Vein endothelial cell (primary cell): Measurements from ENCODE around the gene SH2B2. TPM values are rescaled to one million over a fixed set of nuclear protein-coding genes. Genes with fewer than 3 reads are reported as not detected.

Experiments used
- small RNA-seq: library from RNA; depleted of rRNA; stranded (forward); fragments of <200 nt; gene quantifications from one replicate; pipeline ENCODE3, GENCODE V24; 2012
- total RNA-seq: library from RNA; depleted of rRNA; stranded (reverse); fragments of >200 nt; gene quantifications from 2 replicates; pipeline ENCODE4 v1.2.3, GENCODE V29; 2012

Gene SH2B2
- 1.4 and 1.6 TPM in 2 replicates for total RNA-seq

DNA sequence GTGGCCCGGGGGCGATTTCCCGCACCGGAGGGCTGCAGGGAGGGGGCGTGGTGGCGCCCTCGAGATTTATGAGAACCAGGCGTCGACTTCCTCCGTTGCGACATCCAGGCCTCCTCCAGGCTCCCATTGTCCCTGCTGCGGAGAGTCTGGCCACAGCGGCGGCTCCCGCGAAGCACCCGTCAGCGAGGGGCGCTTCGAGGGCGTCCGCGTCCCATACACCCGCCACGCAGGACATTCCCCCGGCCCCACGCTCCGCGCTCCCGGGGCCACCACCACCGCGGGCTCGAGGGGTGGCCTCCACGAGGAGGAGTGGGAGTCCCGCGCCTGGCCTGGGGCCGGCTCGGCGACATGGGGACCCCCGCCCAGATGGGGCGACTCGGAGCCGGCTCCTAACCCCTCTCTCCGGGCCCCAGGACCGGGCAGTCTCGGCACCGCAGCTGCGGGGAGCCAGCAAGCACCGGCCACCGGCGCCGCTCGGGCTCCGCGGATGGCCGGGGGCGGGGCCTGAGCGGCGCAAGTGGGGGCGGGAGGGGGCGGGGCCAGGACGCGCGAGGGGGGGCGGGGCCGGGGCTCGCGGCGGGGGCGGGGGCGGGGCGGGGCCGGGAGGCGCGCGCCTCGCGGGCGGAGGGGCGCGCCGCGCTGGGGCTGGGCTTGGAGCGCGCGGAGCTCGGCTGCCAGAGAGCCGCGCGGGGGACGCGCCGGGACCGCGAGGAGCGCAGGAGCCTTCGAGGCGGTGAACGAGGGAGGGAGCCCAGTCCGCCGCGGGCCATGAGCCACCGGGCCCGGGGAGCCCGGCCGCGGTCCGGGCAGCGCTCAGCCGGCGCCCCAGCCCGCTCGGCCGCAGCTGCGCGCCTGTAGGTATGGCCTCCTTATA, at the start of gene SH2B2:
TSS of gene SH2B2 (plus strand) at position 632 of the 874 bp plus-strand sequence. CDS start 13,683 bp downstream, outside the sequence.

DNA sequence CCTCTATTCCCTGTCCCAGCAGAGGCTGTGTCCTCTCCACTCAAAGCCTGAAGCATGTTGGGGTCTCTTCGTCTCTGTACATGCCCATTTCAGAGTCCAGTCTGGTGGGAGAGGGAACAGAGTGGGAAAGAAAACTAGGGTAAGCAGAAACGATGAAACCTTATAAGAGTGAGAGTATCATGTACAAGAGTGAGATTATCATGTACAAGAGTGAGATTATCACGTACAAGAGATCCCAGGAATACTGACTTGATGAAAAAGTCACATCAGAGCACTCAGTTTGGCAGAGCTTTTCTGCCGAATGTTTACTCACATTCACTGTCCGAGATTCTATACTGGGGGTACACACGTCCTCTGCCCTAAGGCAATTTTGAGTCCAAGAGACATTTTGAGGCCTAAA, 69.7 kb downstream of the SH2B2 start, which contains the start of gene SPDYE6:
TSS of gene SPDYE6 (minus strand) at position 101 of the 400 bp plus-strand sequence. CDS start 421 bp downstream, outside the sequence.

Small RNA genes within 50 kb of the gene (small RNA-seq; reads per million reads assigned to genes)
- not detected for gene AC005088.1
- not detected for gene MIR4285
- not detected for gene RF00019

Other genes starting within 250 kb of the SH2B2 start
- 0.33 TPM in 1 of 2 replicates, not detected in the other for gene SPDYE6, start 69.6 kb downstream of the SH2B2 start, total RNA-seq
- gene PRKRIP1, start 109.5 kb downstream of the SH2B2 start, total RNA-seq, result 15.0 and 16.9 TPM in 2 replicates
- gene ORAI2, start 146.7 kb downstream of the SH2B2 start, total RNA-seq, result 97.0 and 97.1 TPM in 2 replicates
- gene ALKBH4, start 178.0 kb downstream of the SH2B2 start, total RNA-seq, result 13.1 and 17.3 TPM in 2 replicates
- 27.2 and 29.4 TPM in 2 replicates for gene LRWD1, start 178.1 kb downstream of the SH2B2 start, total RNA-seq
- gene POLR2J, start 192.1 kb downstream of the SH2B2 start, total RNA-seq, result 41.8 and 66.6 TPM in 2 replicates
- 3.8 and 15.4 TPM in 2 replicates for gene RASA4B, start 230.9 kb downstream of the SH2B2 start, total RNA-seq